ENCODE measurements around the gene MSI2.

DNA sequence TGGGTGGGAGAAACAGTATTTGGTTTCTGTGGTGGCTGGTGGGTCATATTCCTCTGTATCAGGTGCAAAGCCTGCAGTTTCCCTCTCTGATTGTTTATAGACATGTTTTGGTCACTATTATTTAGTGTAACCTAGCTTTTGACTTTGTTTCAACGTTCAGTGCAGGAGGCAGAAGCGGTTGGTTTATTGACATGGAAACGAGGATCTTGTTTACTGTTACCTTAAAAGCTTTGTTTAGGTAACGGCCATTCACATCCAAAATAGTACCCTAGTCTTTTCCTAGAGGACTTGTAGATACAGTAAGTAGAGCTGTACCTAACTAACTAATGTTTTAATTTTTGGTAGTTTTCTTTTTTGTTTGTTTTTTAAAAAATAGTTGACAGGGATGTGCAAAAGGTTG lies 3.5 kb downstream of the MSI2 start:
- TF ChIP-seq, protein P1, sequence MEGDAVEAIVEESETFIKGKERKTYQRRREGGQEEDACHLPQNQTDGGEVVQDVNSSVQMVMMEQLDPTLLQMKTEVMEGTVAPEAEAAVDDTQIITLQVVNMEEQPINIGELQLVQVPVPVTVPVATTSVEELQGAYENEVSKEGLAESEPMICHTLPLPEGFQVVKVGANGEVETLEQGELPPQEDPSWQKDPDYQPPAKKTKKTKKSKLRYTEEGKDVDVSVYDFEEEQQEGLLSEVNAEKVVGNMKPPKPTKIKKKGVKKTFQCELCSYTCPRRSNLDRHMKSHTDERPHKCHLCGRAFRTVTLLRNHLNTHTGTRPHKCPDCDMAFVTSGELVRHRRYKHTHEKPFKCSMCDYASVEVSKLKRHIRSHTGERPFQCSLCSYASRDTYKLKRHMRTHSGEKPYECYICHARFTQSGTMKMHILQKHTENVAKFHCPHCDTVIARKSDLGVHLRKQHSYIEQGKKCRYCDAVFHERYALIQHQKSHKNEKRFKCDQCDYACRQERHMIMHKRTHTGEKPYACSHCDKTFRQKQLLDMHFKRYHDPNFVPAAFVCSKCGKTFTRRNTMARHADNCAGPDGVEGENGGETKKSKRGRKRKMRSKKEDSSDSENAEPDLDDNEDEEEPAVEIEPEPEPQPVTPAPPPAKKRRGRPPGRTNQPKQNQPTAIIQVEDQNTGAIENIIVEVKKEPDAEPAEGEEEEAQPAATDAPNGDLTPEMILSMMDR (IDR thresholded peaks at IDR 0.05; ENCODE audit: low read depth, low read length, poor library complexity, severe bottlenecking) = no peak
- no peak for TF ChIP-seq EZH2phosphoT487 (IDR thresholded peaks at IDR 0.05; ENCODE audit: borderline replicate concordance, low read length)

Measured in DOHH2 (cell line).